Measurements from ENCODE around the gene PSMD4.

The PSMD4 gene

DNA sequence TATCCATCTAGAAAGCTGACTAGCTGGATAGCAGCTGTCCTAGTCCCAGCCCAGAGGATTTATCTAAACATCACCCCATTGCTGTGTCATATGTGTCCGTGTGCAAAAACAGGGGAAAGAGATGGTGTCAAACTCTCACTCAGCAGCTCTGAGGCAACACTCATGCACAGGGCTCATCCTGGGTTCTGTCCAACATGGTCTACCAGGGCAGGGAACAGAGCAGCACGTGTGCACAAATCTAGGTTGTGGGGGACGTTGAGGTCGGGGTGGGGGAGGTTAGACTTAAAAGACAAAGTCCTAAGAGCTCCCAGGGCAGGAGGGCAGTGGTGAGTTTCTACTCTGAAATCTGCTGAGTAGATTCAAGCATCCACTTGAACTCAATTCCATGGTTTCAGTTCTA lies 56.5 kb downstream of the PSMD4 start:
- no peak for DNase-seq

- peak; percentile 53 for DNase-seq
Observed at GRCh38 chr1:151311589-151312331, 57.2 kb downstream of the PSMD4 start.

GRCh38 chr1:151312411-151312810 lies 57.9 kb downstream of the PSMD4 start:
- DNase-seq = no peak

DNA sequence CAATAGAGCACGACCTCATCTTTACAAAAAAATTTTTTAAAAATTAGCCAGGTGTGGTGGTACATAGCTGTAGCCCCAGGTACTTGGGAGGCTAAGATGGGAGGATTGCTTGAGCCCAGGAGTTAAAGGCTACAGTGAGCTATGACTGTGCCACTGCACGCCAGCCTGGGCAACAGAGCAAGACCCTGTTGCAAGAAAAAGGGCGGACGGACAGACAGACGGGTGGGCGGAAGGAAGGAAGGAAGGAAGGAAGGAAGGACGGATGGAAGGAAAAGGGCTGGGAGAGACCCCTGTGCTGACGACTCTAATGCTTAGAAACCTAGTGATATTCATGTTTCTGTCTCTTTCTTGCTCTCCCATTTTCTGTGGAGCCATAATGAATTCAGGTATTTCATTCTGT lies 58.3 kb downstream of the PSMD4 start:
- DNase-seq = no peak

- no peak for DNase-seq
Observed at GRCh38 chr1:151313501-151313900, 59.0 kb downstream of the PSMD4 start.

DNA sequence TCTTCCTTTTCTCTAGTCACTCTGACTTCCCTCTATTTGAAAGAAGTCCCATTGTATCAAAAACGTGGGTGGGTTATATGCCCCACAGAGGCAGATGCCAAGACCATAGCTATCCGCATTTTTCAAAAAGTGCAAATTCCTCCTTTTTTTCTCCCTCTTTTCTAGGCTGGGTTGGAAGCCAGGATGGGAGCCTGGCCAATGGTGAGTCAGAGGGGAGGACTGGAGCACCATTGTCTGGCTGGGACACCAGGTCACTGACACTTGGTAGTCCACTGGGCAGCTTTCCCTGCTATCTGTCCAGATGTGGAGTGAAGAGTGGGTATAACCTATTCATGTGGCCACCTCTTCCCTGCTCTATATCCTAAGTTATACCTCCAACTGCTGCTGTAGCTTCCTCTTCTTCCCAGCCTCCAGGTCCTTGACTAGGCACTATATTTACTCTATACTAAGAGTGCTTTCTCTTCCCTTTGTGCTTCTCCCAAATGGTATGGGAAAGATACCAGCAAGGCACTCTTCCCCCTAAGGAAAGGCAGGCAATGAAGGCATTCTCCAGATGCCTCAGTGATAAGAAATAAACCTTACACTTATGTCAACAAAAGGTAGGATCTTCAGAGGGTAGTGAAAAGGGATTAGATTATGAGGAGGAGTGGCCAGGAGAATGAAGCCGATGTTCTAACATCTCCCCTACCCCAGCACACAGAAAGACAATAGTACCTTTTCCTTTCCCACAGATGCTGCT lies 59.8 kb downstream of the PSMD4 start:
- no peak for DNase-seq

DNA sequence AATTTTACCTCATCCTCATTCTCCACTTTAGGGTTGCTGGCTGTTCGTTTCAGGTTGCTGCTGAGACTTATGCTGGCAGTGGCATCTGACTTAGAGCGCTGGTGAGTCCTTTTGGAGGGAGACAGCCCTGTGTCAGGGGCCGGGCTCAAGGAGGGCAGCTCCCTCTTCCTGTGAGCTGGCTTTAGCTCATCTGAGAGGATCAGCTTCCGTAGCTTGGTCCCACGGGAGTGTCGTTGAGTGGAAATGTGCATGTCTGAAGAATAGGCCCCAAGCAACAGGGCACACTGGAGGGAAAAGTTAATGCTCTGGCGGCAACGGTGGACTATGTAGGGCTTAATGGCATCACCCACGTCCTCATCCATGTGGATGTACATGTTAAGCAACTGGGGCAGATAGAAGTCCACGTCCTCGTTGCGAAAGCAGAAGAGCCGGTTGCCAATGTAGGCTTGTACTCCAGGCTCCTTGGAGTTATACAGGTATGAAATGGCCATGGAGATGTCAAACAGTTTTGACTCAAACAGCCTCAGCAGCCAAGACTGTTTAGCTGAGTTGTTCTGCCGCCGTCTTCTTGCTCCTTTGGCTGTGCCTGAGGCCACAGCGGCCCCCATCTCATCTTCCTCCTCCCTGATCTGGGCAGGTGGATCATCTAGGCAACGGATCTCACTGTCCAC lies 61.2 kb downstream of the PSMD4 start:
- no peak for DNase-seq

All from activated T-cell treated with anti-CD3 and anti-CD28 coated beads, Interleukin-2, amount 50 U/mL, for 1 hour (primary cell).